DMS114 treated with DMSO at 0.1 percent for 48 hours (cell line): ENCODE measurements around the gene UCN2.

Experiments used
- DNase-seq: peaks from one replicate; lab custom pipeline; 2025; ENCODE audit not compliant: unreplicated experiment; lab: John Stamatoyannopoulos, UW

UCN2 gene, protein sequence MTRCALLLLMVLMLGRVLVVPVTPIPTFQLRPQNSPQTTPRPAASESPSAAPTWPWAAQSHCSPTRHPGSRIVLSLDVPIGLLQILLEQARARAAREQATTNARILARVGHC

DNA sequence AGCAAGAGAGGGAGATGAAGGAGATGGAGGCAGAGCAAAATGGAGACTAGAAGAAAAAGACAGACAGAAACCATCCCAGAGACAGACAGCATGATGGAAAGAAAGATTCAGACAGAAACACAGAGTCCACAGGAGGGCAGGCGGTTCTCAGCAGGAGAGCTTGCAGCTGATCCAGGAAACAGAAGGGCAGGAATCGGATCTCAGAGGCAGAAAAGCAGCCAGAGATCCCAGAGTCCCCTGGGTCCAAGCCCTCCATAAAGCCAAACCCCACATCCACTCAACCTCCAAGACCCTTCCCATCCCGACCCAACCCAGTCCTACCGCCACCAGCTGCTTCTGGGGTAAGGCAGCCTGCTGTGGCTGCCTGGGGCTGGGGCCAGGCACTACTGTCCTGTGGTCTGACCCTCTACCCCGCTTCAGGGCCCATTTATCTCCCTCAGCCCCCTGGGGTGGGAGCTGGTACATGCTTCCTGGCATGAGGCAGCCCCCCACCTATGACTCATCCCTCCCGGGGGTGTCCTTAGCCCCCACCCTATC is at the start of gene UCN2:
UCN2 (minus strand) TSS at position 400 of the 537 bp plus-strand sequence. CDS start 657 bp downstream, outside the sequence.
- DNase-seq: no peak

GRCh38 chr3:48612309-48612708 is 48.7 kb upstream of the UCN2 start:
- no peak for DNase-seq

GRCh38 chr3:48609088-48610005 is 45.8 kb upstream of the UCN2 start, which contains the start of gene UQCRC1:
UQCRC1 (minus strand) TSS chr3:48609646; CDS start chr3:48609620, 26 bp downstream.
- DNase-seq: peak; percentile 85

DNA sequence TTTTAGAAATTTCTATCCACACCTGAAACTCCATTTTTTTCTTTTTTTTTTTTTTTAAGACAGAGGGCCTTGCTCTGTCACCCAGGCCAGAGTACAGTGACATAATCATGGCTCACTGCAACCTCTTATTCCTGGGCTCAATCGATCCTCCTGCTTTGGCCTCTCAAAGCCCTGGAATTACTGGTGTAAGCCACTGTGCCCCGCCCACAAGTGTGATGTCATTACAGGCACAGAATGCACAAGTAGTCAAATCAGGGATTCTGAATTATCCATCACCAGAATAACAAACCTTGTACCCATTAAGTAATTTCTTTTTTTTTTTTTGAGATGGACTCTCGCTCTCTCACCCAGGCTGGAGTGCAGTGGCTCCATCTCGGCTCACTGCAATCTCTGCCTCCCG is 43.9 kb upstream of the UCN2 start:
- no peak for DNase-seq

GRCh38 chr3:48601622-48601994 is 38.0 kb upstream of the UCN2 start:
- DNase-seq: no peak

- DNase-seq: no peak
Observed at GRCh38 chr3:48600711-48601621, 37.4 kb upstream of the UCN2 start.

DNA sequence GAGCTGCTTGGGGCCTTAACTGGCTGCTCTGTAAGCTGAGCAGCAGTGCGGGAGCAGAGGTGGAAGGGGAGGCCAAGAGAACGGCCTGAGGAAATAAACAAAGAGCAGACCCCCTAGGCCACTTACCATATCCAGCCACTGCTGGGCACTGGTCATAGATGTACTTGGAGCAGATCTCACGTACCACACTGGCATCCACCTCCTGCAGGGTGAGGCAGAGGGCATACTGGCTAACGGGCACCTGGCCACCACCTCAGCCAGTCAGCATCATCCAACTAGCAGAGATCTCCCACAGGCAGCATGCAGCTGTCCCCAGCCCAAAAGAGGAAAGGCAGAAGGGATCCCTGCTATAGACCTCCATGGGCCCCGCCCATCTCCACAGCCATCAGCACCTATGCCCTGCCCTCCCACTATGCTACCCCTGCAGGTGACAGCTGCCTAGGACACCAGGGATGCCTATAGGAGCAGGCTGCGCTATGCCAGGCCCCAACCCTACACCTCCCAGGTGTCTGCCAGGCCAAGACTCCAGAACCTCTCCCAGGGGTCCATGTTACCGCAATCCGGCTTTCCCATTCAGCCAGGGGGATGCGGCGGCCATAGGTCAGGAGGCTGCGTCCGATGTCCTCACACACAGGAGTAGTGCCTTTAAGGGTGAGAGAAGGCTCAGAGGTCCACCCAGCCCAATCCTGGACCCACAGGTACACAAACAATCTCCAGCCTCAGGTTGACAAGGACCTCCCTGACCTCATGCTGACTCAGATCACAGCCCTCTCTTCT is 36.1 kb upstream of the UCN2 start:
- DNase-seq: no peak

DNA sequence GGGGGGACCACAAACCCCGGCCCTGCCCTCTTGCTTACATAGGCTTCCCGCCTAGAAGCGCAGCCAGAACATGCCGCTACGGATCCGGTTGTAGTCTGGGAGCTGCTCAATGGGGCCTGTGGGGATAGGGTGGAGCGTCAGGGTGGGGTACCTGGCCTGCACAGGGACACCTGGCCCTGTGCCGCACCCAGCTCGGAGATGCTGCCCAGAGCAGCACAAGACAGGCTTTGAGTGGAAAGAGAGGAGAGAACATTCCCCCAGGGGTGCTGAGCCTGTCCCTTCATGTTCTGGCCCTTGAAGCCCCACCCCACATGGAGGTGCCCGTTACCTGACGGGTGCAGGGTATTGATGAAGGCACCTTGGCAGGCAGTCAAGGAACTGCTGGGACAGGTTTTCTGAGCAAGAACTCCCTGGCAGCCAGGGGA is 35.5 kb upstream of the UCN2 start:
- DNase-seq: no peak

DNA sequence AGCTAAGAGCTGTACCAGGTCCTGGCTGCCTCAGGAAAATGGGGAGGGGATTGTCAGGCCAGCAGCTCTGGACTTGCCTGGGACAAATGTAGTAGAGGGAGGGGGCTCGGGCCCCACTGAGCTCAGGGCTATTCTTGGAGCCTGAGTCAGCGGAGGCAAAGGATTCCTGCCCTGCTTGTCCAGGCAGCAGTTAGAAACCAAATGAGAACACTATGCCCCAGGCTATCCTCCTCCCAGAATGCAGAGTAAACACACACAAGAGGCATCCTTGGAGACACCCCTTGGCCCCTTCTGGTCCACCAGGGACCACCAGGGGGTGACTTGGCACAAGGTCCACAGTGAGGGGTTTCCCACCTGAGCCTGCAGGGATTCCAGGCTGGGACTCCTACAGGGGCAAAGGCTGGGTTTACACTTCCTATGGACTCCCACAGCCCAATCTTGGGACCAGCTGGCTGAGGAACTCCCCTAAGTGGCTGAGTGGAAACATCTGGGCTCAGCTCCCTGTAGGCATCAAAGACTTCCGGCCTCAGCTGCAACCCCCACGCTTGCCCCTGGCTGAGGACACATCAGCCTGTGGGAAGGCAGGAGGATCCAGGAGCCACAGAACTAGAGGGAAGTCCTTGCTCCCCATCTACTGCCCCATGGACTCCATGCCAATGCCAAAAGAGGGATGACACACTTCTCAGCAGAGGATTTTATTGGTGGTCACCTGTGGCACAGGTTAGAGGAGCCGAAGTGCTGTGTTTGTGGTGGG is 34.9 kb upstream of the UCN2 start:
- DNase-seq: no peak

GRCh38 chr3:48597408-48597800 is 33.8 kb upstream of the UCN2 start:
- no peak for DNase-seq

DNA sequence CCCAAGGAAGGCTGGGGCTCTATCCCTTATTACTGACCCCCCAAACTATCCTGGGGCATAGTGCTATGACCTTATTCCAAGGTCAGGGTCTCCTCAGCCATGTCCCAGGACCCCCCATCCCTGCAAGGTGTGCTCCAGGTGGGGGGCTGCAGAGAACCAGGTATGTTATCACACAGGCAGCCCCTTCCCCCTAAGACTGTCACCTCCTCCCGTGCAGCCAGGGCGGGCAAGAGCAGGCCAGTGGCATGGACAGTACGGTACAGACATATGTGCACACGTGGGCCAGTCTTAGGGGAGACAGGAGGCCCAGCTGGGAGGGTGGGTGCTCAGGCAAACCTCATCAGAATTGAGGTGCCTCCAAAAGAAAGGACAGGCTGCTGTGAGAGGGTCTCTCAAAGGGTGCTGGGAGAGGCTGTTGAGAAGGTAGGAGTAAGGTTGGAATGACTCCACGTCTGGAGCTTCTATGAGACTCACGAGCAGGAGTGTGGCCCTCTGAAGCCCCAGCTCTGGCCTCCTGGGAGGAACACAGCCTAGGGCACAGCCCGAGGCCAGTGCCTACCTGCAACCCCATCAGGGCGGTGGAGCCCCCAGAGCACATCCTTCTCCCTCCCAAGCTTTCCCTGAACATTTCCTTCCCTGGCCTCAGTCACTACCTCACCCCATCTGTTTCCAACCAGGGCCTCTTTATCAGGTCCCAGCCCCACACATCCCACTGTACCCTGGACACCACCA is 33.3 kb upstream of the UCN2 start:
- no peak for DNase-seq

DNA sequence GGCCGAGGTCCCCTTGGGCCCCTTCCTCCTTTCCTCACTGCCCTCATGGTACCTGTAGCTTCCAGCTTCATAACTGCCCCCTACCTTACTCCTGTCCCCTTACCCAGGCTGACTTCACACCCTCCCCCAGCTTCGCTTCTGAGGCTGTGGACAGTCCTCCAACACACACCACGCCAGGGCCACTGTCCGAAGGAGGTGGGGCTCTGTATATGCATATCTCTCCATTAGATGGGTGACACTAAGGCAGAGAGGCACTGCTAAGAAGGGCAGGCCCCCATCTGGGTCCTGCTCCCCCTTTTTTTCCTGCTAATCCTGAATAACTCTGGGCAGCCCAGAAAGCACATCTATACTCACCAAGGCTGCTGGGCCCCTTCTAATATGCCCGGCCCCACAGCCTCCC is 32.6 kb upstream of the UCN2 start:
- DNase-seq: no peak

DNA sequence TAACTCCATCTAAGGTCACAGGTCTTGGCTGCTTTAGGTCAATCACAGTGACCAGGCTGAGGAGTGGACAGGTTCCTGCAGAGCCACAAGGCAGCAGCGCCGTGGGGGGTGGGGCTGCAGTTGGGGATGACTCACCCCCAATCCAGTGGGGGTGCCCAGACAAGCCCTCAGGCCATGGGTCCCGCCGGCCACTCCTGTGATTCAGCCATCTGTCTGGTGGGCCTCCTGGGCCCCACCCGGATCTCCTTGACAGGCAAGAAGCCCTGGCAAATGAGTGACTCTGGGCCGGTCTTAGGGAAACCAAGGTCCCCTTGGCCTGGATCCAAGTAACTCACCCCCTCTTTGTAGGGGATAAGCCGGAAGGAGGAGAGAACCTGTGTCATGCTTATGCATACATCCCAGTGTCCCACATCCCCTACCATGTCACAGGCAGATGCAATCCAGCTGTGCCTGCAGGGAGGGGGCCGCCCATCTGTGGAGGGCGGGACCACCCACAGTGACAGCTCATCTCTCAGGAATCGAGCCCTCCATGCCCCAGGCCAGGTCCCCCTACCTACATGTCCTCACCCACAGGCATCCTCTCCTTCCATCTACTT is 32.0 kb upstream of the UCN2 start:
- DNase-seq: no peak

- no peak for DNase-seq
Observed at GRCh38 chr3:48595075-48595525, 31.5 kb upstream of the UCN2 start, which contains the start of gene COL7A1. COL7A1 (minus strand) TSS chr3:48595329; CDS start chr3:48595159, 170 bp downstream.

DNA sequence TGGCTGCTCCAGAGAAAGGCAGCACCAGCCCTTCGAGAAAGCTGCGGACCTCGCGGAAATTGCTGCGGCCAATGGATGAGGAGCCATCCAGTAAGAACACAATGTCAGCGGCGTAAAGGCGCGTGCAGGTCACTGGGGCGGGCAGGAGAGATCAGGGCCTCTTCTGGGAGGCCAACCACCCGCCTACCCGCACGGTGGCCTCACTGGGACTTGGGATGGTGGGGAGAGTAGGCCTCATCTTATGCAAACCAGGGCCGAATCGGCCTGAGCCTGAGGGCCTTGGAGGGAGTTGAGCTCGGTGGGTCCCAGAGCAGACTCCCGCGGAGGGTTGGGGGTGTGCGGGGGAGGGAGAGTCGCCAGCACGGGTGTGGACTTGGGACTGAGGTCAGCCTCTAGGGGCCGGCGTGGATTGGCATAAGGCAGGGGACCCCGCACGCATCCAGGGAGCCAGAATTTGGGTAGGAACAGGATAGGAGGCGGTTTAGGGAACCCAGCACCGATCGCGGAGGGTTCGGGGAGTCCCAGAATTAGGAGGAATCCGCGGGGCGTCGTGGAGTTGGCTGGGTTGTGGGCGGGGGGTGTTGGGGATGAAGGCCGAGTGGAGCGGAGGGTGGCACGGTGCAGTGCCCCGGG is 31.0 kb upstream of the UCN2 start:
- DNase-seq: no peak

DNA sequence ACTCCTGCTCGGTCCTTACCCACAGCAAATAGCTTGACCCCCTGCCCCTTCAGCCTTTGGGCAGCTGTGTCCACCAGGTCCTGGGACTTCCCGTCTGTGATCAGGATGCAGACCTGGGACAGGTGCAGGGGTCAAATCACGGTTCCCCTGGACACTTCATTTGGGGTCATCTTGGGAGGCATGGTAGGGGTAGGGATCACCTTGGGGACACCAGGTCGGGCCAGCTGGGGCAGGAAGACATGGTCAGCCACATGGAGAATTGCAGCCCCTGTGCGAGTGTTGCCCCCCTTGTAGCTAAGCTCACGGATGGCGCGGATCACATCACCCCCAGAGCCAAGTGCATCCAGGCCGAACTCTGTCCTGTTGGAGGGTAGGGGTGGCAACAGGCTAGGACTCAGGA is 29.8 kb upstream of the UCN2 start:
- no peak for DNase-seq

GRCh38 chr3:48592519-48593087 is 29.0 kb upstream of the UCN2 start:
- DNase-seq: no peak
